ENCODE data around the gene OR51F1.

DNA sequence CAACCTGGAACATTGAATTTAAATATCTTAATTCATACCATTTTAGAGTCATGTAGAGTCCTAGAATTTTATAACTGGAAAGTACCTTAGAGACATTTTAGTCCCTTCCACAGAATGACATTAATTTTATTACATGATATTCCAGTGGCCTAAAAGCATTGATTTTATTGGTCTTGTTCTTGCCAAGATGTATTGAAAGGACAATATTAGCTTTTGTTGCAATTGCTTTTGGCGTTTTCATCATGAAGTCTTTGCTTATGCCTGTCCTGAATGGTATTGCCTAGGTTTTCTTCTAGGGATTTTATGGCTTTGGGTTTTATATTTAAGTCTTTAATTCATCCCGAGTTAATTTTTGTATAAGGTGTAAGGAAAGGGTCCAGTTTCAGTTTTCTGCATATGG lies 29.0 kb downstream of the OR51F1 start:
- TF ChIP-seq EZH2 (IDR thresholded peaks at IDR 0.05): no peak
- no peak for TF ChIP-seq POLR2AphosphoS5 (IDR thresholded peaks at IDR 0.05; ENCODE audit: borderline replicate concordance, low read depth, low read length)
- TF ChIP-seq FOXP2 (optimal IDR thresholded peaks at IDR 0.05; ENCODE audit: control extremely low read depth, extremely low read length, insufficient read depth): no peak
